Heart left ventricle (tissue), 16 donors: ENCODE results near the gene SNTB2. TPM values are rescaled to one million over a fixed set of nuclear protein-coding genes. Genes with fewer than 3 reads are reported as not detected.

ENCODE experiments used
- ATAC-seq, 4 donors: fragments of 200-7000 bp; cut with Tn5 transposase; one replicate each; pipeline ENCODE4 v1.9.1; 2020 to 2022; ENCODE audit warnings: moderate library complexity in 4 of 4, mild to moderate bottlenecking in 3 of 4, moderate number of reproducible peaks in 1 of 4
- DNase-seq, 5 donors: peaks; one replicate each; pipeline ENCODE4 v3.0.0-alpha.2; 2020
- H3K27ac ChIP-seq, 12 donors: fragments of 200-600 bp; sonication (generic) in 4 of 12; one replicate each; pipeline versions ENCODE4 v1.5.0 to v1.8.0; 2016 to 2022; ENCODE audit warnings: mild to moderate bottlenecking in 2 of 12
- H3K27me3 ChIP-seq, 9 donors: fragments of 200-600 bp; sonication (generic) in 2 of 9; one replicate each; pipeline versions ENCODE4 v1.5.1 to v1.8.0; 2016 to 2022; ENCODE audit warnings: mild to moderate bottlenecking in 3 of 9
- H3K36me3 ChIP-seq, 9 donors: fragments of 200-600 bp; sonication (generic) in 2 of 9; one replicate each; pipeline versions ENCODE4 v1.5.0 to v1.8.0; 2018 to 2022; ENCODE audit warnings: mild to moderate bottlenecking in 2 of 9
- H3K4me1 ChIP-seq, 12 donors: fragments of 200-600 bp; sonication (generic) in 4 of 12; one replicate each; pipeline versions ENCODE4 v1.5.0 to v1.8.0; 2016 to 2022; ENCODE audit warnings: mild to moderate bottlenecking in 3 of 12
- H3K4me3 ChIP-seq, 12 donors: fragments of 200-600 bp; sonication (generic) in 4 of 12; one replicate each; pipeline versions ENCODE4 v1.5.0 to v1.8.0; 2017 to 2022; ENCODE audit warnings: mild to moderate bottlenecking in 9 of 12, moderate library complexity in 4 of 12
- H3K9me3 ChIP-seq, 12 donors: fragments of 200-600 bp; sonication (generic) in 4 of 12; one replicate each; pipeline versions ENCODE4 v1.5.0 to v1.8.0; 2016 to 2022; ENCODE audit warnings: mild to moderate bottlenecking in 1 of 12
- POLR2A ChIP-seq, 2 donors: fragments of 450-650 bp; IDR thresholded peaks; one replicate each; pipeline ENCODE4 v1.6.1; 2017; ENCODE audit warnings: antibody characterized with exemption in 2 of 2, mild to moderate bottlenecking in 2 of 2, moderate library complexity in 2 of 2
- WGBS, 4 donors: extraction: QIAGEN DNeasy Blood & Tissue Kit in 2 of 4; methylation state at CpG; one replicate each; pipeline versions ENCODE4 v1.1.5 to v1.1.7; 2013 to 2018; 5-methylcytosine and 5-hydroxymethylcytosine counted together
- intact Hi-C, 10 donors: fragments of 100-400 bp; cut with DNase I; formaldehyde crosslinking; loops; one replicate each; pipeline versions ENCODE4 v1.11.1 to v1.14.2; 2022
- polyA plus RNA-seq, 2 donors: library from polyadenylated mRNA; stranded (reverse); fragments of 200-250 nt; gene quantifications; one replicate each; pipeline ENCODE4 v1.2.3, GENCODE V29; 2013
- total RNA-seq, 9 donors: library from RNA; depleted of rRNA in 2 of 9; stranded (reverse); fragments of >200 nt in 2 of 9; fragmentation: NEBNext Ultra II Directional in 3 of 9; extraction: Animal tissue kit (Norgen Biotek cat#: 25700) in 3 of 9; gene quantifications; one replicate each; pipeline versions ENCODE4 v1.1.0 to v1.2.4, GENCODE V29; 2016 to 2023
- TF ChIP-seq, protein P1 (sequence below), 12 donors: fragments of 200-600 bp; sonication (generic) in 4 of 12; IDR thresholded peaks; one replicate each; pipeline versions ENCODE4 v1.5.0 to v1.8.0; 2018 to 2022; ENCODE audit warnings: antibody characterized with exemption in 12 of 12, mild to moderate bottlenecking in 5 of 12
- donor health status: ischemic (EF 13 %, LVEDD 7.1; RV severe dilation, severe dysfunction).
- donor health status: healthy with polysubstance abuse.
- donor health status: DM: no; HTN: yes; CAD: no.
- donor health status: DM: no; HTN: no; CAD: no.
- donor health status: ischemic (EF 25% LVEDD 6.9; RV normal size, moderate dysfunction).
- donor health status: ischemic (EF 25% LVEDD 5.7; RV mildly dilated, moderate dysfunction).
- donor health status: healthy.
- donor health status: DM: yes; HTN: yes; CAD: no.
- donor health status: ischemic (EF 35%, LVEDD 5.7; RV mildly dilated, moderate dysfunction).
- donor health status: nonischemic (EF 11% LVEDD 7.7; RV severe dilation, severe dysfunction).
- donor health status: DM: yes; HTN: yes; CAD: no.
- donor health status: PGD.
- donor health status: ischemic (EF 29% LVEDD 5.4; RV normal size, mild dysfunction).
- donor health status: nonischemic (EF 23%, LVEDD 6.1; RV moderate dilation, normal function).

Gene SNTB2
- total and polyA plus RNA-seq, 11 donors: 2.2 to 28.5 (median 13.0) TPM

GRCh38 chr16:69194488-69194887 lies 7.5 kb downstream of the SNTB2 start:
- intact Hi-C loops: no loop called here
- DNase-seq (no peak), ATAC-seq (peak in 3 of 4 donors; percentile 39 to 65 (median 50))
- Histone ChIP-seq H3K9me3 (no peaks in the 10 kb centered on the region), H3K27me3 (no peaks in the 10 kb centered on the region), H3K4me1 (peaks cover 0 to 46% (median 18%) of the 10 kb centered on the region in 12 donors), H3K4me3 (no peak overlapping the region), H3K36me3 (no peaks in the 10 kb centered on the region), H3K27ac (no peak overlapping the region)
- TF ChIP-seq, protein P1, sequence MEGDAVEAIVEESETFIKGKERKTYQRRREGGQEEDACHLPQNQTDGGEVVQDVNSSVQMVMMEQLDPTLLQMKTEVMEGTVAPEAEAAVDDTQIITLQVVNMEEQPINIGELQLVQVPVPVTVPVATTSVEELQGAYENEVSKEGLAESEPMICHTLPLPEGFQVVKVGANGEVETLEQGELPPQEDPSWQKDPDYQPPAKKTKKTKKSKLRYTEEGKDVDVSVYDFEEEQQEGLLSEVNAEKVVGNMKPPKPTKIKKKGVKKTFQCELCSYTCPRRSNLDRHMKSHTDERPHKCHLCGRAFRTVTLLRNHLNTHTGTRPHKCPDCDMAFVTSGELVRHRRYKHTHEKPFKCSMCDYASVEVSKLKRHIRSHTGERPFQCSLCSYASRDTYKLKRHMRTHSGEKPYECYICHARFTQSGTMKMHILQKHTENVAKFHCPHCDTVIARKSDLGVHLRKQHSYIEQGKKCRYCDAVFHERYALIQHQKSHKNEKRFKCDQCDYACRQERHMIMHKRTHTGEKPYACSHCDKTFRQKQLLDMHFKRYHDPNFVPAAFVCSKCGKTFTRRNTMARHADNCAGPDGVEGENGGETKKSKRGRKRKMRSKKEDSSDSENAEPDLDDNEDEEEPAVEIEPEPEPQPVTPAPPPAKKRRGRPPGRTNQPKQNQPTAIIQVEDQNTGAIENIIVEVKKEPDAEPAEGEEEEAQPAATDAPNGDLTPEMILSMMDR (IDR thresholded peaks at IDR 0.05): no peak
- no peak for TF ChIP-seq POLR2A (IDR thresholded peaks at IDR 0.05)

DNA sequence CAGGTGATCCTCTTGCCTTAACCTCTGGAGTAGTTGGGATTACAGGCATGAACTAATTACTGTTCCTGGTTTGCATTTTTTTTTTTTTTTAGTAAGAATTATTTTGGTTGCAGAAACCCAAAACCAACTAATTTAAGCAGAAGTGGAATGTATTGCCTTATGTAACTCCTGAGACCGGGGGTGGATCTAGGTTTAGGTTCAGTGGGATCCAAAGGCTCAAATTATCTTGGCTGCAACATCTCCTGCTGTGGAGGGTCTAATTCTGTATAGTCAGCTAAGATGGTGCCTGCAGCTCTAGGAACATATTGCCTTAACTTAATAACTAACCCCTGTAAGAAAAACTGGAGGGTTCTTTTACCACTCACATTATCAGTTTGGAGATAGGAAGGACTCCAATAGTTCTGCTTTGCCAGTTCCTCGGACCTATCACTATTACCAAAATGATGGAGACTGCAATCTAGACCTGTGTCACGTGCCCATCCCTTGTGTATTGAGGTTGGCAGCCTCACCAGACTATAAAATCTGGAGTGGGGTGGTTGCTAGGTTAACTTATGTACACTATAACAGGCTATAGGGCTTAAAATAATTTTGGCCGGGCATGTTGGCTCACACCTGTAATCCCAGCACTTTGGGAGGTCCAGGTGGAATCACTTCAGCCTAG lies 8.5 kb downstream of the SNTB2 start:
- no peak overlapping the region for H3K27ac ChIP-seq
- DNase-seq (no peak), ATAC-seq (no peak)
- H3K36me3 ChIP-seq: no peaks in the 10 kb centered on the region
- H3K4me3 ChIP-seq: no peak overlapping the region
- no peak for TF ChIP-seq POLR2A (IDR thresholded peaks at IDR 0.05)
- TF ChIP-seq, protein P1 (IDR thresholded peaks at IDR 0.05): no peak
- WGBS, 4 donors: 66 to 76% (median 75%) methylated on average over 4 of the region's 4 CpGs
- H3K9me3 ChIP-seq: no peaks in the 10 kb centered on the region
- intact Hi-C loops: no loop called here
- H3K27me3 ChIP-seq: no peaks in the 10 kb centered on the region
- peaks cover 0 to 36% (median 15%) of the 10 kb centered on the region in 12 donors for H3K4me1 ChIP-seq

DNA sequence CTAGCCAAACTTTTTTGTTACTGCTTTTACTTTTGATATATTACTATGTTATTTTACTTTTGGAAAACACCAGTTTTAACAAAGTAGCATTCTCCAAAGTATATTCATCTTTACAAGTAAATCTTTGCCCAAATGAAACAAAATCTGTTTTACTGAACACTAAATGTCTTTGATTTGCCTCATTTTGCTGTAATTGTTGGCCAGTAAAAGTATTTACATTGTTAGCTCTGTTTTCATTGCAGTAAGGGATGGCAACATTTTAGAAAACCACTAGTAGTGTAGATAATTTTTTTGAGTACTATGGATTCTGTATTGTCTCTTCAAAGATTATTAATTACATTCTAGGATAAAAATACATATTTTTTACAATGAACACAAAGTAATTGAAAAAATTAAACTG lies 10.6 kb downstream of the SNTB2 start:
- intact Hi-C loops: no loop called here
- Histone ChIP-seq H3K9me3 (no peaks in the 10 kb centered on the region), H3K36me3 (no peaks in the 10 kb centered on the region), H3K27me3 (no peaks in the 10 kb centered on the region), H3K27ac (no peak overlapping the region), H3K4me1 (peaks cover 0 to 29% (median 14%) of the 10 kb centered on the region in 12 donors), H3K4me3 (no peak overlapping the region)
- TF ChIP-seq, protein P1 (IDR thresholded peaks at IDR 0.05): no peak
- TF ChIP-seq POLR2A (IDR thresholded peaks at IDR 0.05): no peak
- no peak for DNase-seq
- ATAC-seq: no peak

DNA sequence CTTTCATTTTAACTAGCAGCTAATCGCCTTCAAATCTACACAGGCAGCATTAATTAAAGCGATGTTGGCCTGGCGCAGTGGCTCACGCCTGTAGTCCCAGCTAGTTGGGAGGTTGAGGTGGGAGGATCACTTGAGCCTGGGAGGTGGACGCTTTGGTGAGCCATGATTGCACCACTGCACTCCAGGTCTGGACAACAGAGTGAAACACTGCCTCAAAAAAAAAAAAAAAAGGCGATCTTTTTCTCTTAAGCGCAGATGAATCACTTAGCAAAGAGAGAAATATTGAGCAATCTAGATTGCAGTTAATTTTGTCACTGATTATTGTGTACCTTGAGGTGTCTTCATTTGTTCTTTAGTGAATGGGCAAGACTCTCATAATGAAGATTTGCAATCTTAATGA lies 12.4 kb downstream of the SNTB2 start:
- H3K4me3 ChIP-seq: no peak overlapping the region
- H3K4me1 ChIP-seq: peaks cover 0 to 22% (median 9%) of the 10 kb centered on the region in 12 donors
- intact Hi-C loops: no loop called here
- ATAC-seq (peak in 1 of 4 donors; percentile 31), DNase-seq (no peak)
- H3K27ac ChIP-seq: no peak overlapping the region
- no peaks in the 10 kb centered on the region for H3K36me3 ChIP-seq
- no peaks in the 10 kb centered on the region for H3K9me3 ChIP-seq
- TF ChIP-seq, protein P1 (IDR thresholded peaks at IDR 0.05): no peak
- no peak for TF ChIP-seq POLR2A (IDR thresholded peaks at IDR 0.05)
- 87 to 97% (median 94%) methylated on average over 7 of the region's 7 CpGs for WGBS, 4 donors
- no peaks in the 10 kb centered on the region for H3K27me3 ChIP-seq
